ENCODE results near the gene SMO. TPM values are rescaled to one million over a fixed set of nuclear protein-coding genes. Genes with fewer than 3 reads are reported as not detected.

Gene SMO
- total RNA-seq, 1 donor from 2014 or later: 4.6 TPM

DNA sequence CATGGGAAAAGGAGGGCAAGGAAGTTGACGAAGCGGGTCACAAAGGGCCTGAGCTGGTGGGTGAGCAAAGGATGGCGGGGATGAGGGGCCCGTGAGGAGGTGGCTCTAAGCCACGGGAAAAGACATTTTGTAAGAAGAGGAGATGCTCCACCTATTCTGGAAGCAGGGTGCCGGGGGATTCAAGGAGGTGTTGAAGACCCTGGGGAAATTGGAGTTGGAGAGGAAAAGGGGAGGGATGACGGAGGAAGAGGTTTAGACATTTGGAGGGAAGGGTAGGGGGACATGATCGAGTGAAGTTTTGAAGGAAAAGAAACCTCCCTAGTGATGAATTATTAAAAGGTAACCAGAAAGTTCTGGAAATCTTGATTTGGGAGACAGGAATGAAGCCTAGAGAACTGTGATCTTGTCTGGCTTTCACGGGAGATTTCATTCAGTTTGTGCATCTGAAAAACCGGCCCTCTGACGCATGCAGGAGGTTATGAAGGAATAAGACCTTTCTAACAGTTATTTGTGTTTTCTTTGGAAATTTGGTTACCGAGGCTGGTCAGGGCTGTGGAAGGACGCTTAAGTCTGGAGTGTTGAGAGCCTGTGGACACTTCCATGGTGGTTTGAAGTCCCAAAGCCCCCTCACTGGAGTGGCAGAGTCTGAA, 1.4 kb downstream of the SMO start:
- Histone ChIP-seq H3K27me3 (ENCODE audit: low read depth) (peaks cover 21% of the 10 kb centered on the region), H3K4me1 (peaks cover 28% of the 10 kb centered on the region), H3K9me3 (replicated peaks) (no peaks in the 10 kb centered on the region), H3K36me3 (no peaks in the 10 kb centered on the region), H3K4me3 (peak overlapping the region; percentile 86), H3K27ac (replicated peaks) (no peak overlapping the region)
- no peak for DNase-seq
- TF ChIP-seq CTCF (IDR thresholded peaks at IDR 0.05; ENCODE audit: borderline replicate concordance): no peak
- intact Hi-C loops (cut with micrococcal nuclease): no loop called here

- H3K4me1 ChIP-seq: peaks cover 28% of the 10 kb centered on the region
- H3K27me3 ChIP-seq (ENCODE audit: low read depth): peaks cover 21% of the 10 kb centered on the region
- no peak for TF ChIP-seq CTCF (IDR thresholded peaks at IDR 0.05; ENCODE audit: borderline replicate concordance)
- no peak overlapping the region for H3K27ac ChIP-seq (replicated peaks)
- H3K9me3 ChIP-seq (replicated peaks): no peaks in the 10 kb centered on the region
- H3K36me3 ChIP-seq: no peaks in the 10 kb centered on the region
- DNase-seq: no peak
- H3K4me3 ChIP-seq: no peak overlapping the region
- intact Hi-C loops (cut with micrococcal nuclease): no loop called here
These were observed 2.8 kb downstream of the SMO start for GRCh38 chr7:129191272-129191671.

GRCh38 chr7:129193892-129194291, 5.5 kb downstream of the SMO start:
- no peak for DNase-seq
- TF ChIP-seq CTCF (IDR thresholded peaks at IDR 0.05; ENCODE audit: borderline replicate concordance): no peak

GRCh38 chr7:129197771-129198170, 9.3 kb downstream of the SMO start:
- H3K36me3 ChIP-seq: no peaks in the 10 kb centered on the region
- no peak overlapping the region for H3K4me3 ChIP-seq
- DNase-seq: no peak
- H3K27me3 ChIP-seq (ENCODE audit: low read depth): no peaks in the 10 kb centered on the region
- H3K9me3 ChIP-seq (replicated peaks): no peaks in the 10 kb centered on the region
- intact Hi-C loops (cut with micrococcal nuclease): no loop called here
- no peaks in the 10 kb centered on the region for H3K4me1 ChIP-seq
- no peak for TF ChIP-seq CTCF (IDR thresholded peaks at IDR 0.05; ENCODE audit: borderline replicate concordance)
- H3K27ac ChIP-seq (replicated peaks): no peak overlapping the region

More at GRCh38 chr7:129193892-129194291, 5.5 kb downstream of the SMO start:
- Histone ChIP-seq H3K27ac (replicated peaks) (no peak overlapping the region), H3K9me3 (replicated peaks) (no peaks in the 10 kb centered on the region), H3K27me3 (ENCODE audit: low read depth) (peaks cover 8% of the 10 kb centered on the region), H3K4me1 (peaks cover 18% of the 10 kb centered on the region), H3K36me3 (no peaks in the 10 kb centered on the region), H3K4me3 (no peak overlapping the region)
- intact Hi-C loops (cut with micrococcal nuclease): no loop called here

GRCh38 chr7:129199406-129199805, 11.0 kb downstream of the SMO start:
- no peaks in the 10 kb centered on the region for H3K27me3 ChIP-seq (ENCODE audit: low read depth)
- DNase-seq: no peak
- TF ChIP-seq CTCF (IDR thresholded peaks at IDR 0.05; ENCODE audit: borderline replicate concordance): no peak
- intact Hi-C loops (cut with micrococcal nuclease): no loop called here
- H3K4me3 ChIP-seq: no peak overlapping the region
- H3K27ac ChIP-seq (replicated peaks): no peak overlapping the region
- no peaks in the 10 kb centered on the region for H3K36me3 ChIP-seq
- no peaks in the 10 kb centered on the region for H3K9me3 ChIP-seq (replicated peaks)
- no peaks in the 10 kb centered on the region for H3K4me1 ChIP-seq

All from left ventricle myocardium inferior (tissue), 1 donor.